ENCODE data around the gene VSTM5.

DNA sequence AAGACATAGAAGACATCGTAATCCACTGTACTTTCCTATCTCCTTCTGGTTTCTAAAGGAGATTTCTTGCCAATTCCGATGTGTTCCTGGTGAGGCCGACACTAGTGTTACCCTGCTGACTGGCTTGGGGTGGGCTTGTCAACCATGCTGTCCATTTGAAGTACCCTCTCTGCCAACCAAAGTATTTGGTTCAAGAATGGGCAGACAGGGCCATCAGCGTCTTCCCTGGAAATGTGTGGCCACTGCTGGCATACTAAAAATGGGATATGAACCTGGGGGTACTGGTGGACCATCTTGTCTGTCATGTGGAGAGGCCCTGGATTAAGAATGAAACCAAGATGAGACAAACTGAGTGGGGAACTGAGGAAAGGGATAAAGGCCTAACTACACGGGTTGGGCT lies 1.8 kb upstream of the VSTM5 start:
- TF ChIP-seq, protein P1, sequence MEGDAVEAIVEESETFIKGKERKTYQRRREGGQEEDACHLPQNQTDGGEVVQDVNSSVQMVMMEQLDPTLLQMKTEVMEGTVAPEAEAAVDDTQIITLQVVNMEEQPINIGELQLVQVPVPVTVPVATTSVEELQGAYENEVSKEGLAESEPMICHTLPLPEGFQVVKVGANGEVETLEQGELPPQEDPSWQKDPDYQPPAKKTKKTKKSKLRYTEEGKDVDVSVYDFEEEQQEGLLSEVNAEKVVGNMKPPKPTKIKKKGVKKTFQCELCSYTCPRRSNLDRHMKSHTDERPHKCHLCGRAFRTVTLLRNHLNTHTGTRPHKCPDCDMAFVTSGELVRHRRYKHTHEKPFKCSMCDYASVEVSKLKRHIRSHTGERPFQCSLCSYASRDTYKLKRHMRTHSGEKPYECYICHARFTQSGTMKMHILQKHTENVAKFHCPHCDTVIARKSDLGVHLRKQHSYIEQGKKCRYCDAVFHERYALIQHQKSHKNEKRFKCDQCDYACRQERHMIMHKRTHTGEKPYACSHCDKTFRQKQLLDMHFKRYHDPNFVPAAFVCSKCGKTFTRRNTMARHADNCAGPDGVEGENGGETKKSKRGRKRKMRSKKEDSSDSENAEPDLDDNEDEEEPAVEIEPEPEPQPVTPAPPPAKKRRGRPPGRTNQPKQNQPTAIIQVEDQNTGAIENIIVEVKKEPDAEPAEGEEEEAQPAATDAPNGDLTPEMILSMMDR (IDR thresholded peaks at IDR 0.05; ENCODE audit: low read depth, low read length, missing input control) = no peak
- no peak for TF ChIP-seq TAF1 (conservative IDR thresholded peaks at IDR 0.05)
- no peak for TF ChIP-seq EGR1 (IDR thresholded peaks at IDR 0.05; ENCODE audit: low read depth in 2 of 2)
- no peak for TF ChIP-seq YY1 (IDR thresholded peaks at IDR 0.05)
- TF ChIP-seq, protein P2, sequence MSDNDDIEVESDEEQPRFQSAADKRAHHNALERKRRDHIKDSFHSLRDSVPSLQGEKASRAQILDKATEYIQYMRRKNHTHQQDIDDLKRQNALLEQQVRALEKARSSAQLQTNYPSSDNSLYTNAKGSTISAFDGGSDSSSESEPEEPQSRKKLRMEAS (IDR thresholded peaks at IDR 0.05) = no peak
